ENCODE results near the gene PKIG. TPM values are rescaled to one million over a fixed set of nuclear protein-coding genes. Genes with fewer than 3 reads are reported as not detected.
A peak's percentile ranks its signal among the peaks of the same experiment; 100 is the strongest.

Gene PKIG
- total RNA-seq, 2 experiments from 2014 or later: 2.9 to 4.1 TPM

- H3K9me3 Mint-ChIP-seq: no peaks in the 10 kb centered on the region
- peaks cover 55% of the 10 kb centered on the region for H3K4me1 Mint-ChIP-seq (ENCODE audit: low read depth)
- peaks cover 4% of the 10 kb centered on the region for H3K36me3 Mint-ChIP-seq
- ChIA-PET CTCF (interaction anchor here (0.7 to 2.4 kb wide), 6 partner anchors 9 to 258 kb away, joined by 3 to 10 read pairs (median 3); partner anchors contain the start of gene ADA), POLR2A (interaction anchor here (0.5 to 1.3 kb wide), 3 partner anchors 146 to 207 kb away, joined by 3 to 4 read pairs (median 3); partner anchors contain the start of gene TTPAL)
- peak overlapping the region; percentile 39 for H3K4me3 Mint-ChIP-seq
- intact Hi-C loops (cut with micrococcal nuclease): no loop called here
- H3K27me3 Mint-ChIP-seq: no peaks in the 10 kb centered on the region
- peak overlapping the region; percentile 76 for H3K27ac Mint-ChIP-seq
- DNase-seq: peak; percentile 54
Measured at GRCh38 chr20:44642203-44643153, 60.1 kb downstream of the PKIG start.

DNA sequence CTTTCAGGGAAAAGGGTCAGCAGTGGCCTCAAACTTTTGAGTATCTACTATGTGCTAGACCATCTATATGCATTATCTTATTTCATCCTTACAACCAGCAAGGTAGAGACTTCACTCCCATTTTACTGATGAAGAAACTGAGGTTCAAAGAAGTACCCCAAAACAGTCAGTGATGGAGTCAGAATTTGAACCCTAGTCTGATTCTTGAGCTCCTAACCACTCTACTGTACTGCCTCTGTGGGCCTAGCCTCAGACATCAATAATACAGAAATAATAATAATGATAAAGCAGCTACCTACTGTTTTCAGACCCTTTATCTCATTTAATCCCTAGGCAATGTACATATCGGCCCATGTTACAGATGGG, 60.8 kb downstream of the PKIG start:
- H3K36me3 Mint-ChIP-seq: peaks cover 4% of the 10 kb centered on the region
- ChIA-PET CTCF (interaction anchor here (0.6 to 2.4 kb wide), 5 partner anchors 8 to 258 kb away, joined by 3 to 10 read pairs (median 3); partner anchors contain the start of genes ADA and TTPAL), POLR2A (interaction anchor here (0.5 to 1.3 kb wide), 3 partner anchors 146 to 208 kb away, joined by 3 to 4 read pairs (median 3); partner anchors contain the start of gene TTPAL)
- peak overlapping the region; percentile 76 for H3K27ac Mint-ChIP-seq
- DNase-seq: no peak
- intact Hi-C loops (cut with micrococcal nuclease): no loop called here
- H3K4me1 Mint-ChIP-seq (ENCODE audit: low read depth): peaks cover 56% of the 10 kb centered on the region
- H3K27me3 Mint-ChIP-seq: no peaks in the 10 kb centered on the region
- peak overlapping the region; percentile 39 for H3K4me3 Mint-ChIP-seq
- no peaks in the 10 kb centered on the region for H3K9me3 Mint-ChIP-seq

GRCh38 chr20:44643596-44644229, 61.3 kb downstream of the PKIG start:
- no peaks in the 10 kb centered on the region for H3K27me3 Mint-ChIP-seq
- peak overlapping the region; percentile 88 for H3K27ac Mint-ChIP-seq
- H3K4me1 Mint-ChIP-seq (ENCODE audit: low read depth): peaks cover 62% of the 10 kb centered on the region
- peaks cover 2% of the 10 kb centered on the region for H3K36me3 Mint-ChIP-seq
- DNase-seq: peak; percentile 67
- intact Hi-C loops (cut with micrococcal nuclease): no loop called here
- H3K4me3 Mint-ChIP-seq: peak overlapping the region; percentile 45
- CTCF ChIA-PET: interaction anchor here (0.6 to 2.4 kb wide), 5 partner anchors 7 to 259 kb away, joined by 3 to 10 read pairs (median 3); partner anchors contain the start of genes ADA and TTPAL
- POLR2A ChIA-PET: interaction anchor here (0.9 to 1.3 kb wide), 2 partner anchors 147 to 168 kb away, joined by 3 read pairs; partner anchors contain the start of gene TTPAL
- H3K9me3 Mint-ChIP-seq: no peaks in the 10 kb centered on the region

- Mint-ChIP-seq H3K4me3 (peak overlapping the region; percentile 43), H3K27me3 (no peaks in the 10 kb centered on the region), H3K4me1 (ENCODE audit: low read depth) (peaks cover 67% of the 10 kb centered on the region), H3K36me3 (no peaks in the 10 kb centered on the region), H3K27ac (peak overlapping the region; percentile 88), H3K9me3 (no peaks in the 10 kb centered on the region)
- ChIA-PET CTCF (interaction anchor here (0.9 to 2.4 kb wide), 3 partner anchors 39 to 256 kb away, joined by 3 to 10 read pairs (median 3); no protein-coding TSS in a partner anchor), POLR2A (interaction anchor here (0.7 to 1.0 kb wide), 2 partner anchors 28 to 123 kb away, joined by 3 to 4 read pairs; partner anchors contain the start of gene SERINC3)
- DNase-seq: no peak
- intact Hi-C loops (cut with micrococcal nuclease): no loop called here
Measured at GRCh38 chr20:44644230-44644617, 61.8 kb downstream of the PKIG start.

- H3K9me3 Mint-ChIP-seq: no peaks in the 10 kb centered on the region
- H3K36me3 Mint-ChIP-seq: no peaks in the 10 kb centered on the region
- POLR2A ChIA-PET: interaction anchor here (0.7 to 1.0 kb wide), 2 partner anchors 28 to 123 kb away, joined by 3 to 4 read pairs; partner anchors contain the start of gene SERINC3
- H3K4me3 Mint-ChIP-seq: peak overlapping the region; percentile 43
- H3K27ac Mint-ChIP-seq: peak overlapping the region; percentile 88
- H3K4me1 Mint-ChIP-seq (ENCODE audit: low read depth): peaks cover 70% of the 10 kb centered on the region
- intact Hi-C loops (cut with micrococcal nuclease): no loop called here
- CTCF ChIA-PET: interaction anchor here (0.9 to 2.4 kb wide), 4 partner anchors 34 to 257 kb away, joined by 3 to 10 read pairs (median 4); no protein-coding TSS in a partner anchor
- peak; percentile 66 for DNase-seq
- no peaks in the 10 kb centered on the region for H3K27me3 Mint-ChIP-seq
Measured at GRCh38 chr20:44644667-44645131, 62.3 kb downstream of the PKIG start.

DNA sequence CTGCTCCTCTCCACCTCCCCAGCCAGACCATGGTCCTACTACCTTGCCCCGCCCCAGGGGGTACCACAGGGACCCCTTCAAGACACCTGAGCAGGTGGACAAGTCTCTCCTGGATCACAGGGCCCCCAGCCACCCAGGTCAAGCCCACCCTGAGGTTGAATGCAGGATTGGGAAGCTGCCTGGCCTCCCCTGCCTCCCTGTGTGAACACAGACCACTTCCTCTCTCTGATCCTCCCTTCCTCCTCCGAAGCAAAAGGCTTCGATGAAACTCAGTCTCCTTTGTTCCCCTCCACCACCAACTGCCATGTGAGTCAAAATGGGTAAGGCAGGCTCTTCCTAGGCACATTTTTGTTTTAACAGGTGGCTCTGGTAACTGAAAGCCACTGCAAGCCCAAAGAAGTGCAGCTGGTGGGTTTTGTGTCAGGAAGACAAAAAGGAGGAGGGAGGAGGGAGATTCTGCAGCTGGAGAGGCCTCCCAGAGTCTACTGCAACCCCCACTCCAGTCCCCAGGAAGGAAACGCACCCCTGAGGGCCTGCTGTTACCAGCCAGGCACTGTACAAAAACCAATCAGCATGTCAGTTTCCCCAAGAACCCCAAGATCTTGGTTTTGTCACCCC, 63.8 kb downstream of the PKIG start:
- Mint-ChIP-seq H3K4me1 (ENCODE audit: low read depth) (peaks cover 83% of the 10 kb centered on the region), H3K9me3 (no peaks in the 10 kb centered on the region), H3K4me3 (peak overlapping the region; percentile 58), H3K36me3 (no peaks in the 10 kb centered on the region), H3K27ac (peak overlapping the region; percentile 88), H3K27me3 (no peaks in the 10 kb centered on the region)
- peak; percentile 56 for DNase-seq
- intact Hi-C loops (cut with micrococcal nuclease): loop anchor here (1.0 kb wide), 1 partner anchor 313 kb away; no protein-coding TSS in a partner anchor
- ChIA-PET CTCF (interaction anchor here (0.6 to 1.4 kb wide), 3 partner anchors 26 to 38 kb away, joined by 3 to 5 read pairs (median 3); no protein-coding TSS in a partner anchor), POLR2A (no interaction called here)

DNA sequence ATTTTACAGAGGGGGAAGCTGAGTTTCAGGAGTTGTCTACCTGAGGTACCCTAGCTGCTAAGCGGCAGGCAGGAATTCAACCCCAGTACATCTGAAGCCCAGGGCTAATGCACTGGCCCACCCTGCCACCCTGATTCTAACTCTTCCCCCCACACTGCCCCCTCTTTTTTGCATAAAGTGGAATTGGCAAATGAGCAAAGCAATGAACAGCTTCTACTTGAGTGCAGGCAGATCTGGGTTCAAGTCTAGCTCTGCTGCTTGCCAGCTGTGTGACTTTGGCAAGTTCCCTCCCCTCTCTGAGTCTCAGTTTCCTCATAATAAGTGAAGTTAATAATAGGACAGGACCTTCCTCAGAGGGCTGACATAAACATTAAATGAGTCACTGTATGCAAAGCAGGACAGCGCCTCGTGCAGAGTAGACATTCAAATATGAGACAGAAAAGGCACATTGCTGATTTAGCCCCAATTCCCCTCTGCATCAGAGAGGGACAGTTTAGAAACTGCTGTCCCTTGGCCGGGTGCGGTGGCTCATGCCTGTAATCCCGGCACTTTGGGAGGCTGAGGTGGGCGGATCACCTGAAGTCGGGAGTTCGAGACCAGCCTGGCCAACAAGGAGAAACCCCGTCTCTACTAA, 64.4 kb downstream of the PKIG start:
- ChIA-PET POLR2A (no interaction called here), CTCF (interaction anchor here (1.3 kb wide), 1 partner anchor 37 kb away, joined by 3 read pairs; no protein-coding TSS in a partner anchor)
- peak; percentile 45 for DNase-seq
- Mint-ChIP-seq H3K36me3 (no peaks in the 10 kb centered on the region), H3K9me3 (no peaks in the 10 kb centered on the region), H3K4me3 (peak overlapping the region; percentile 8), H3K27ac (peak overlapping the region; percentile 88), H3K4me1 (ENCODE audit: low read depth) (peaks cover 79% of the 10 kb centered on the region), H3K27me3 (no peaks in the 10 kb centered on the region)
- intact Hi-C loops (cut with micrococcal nuclease): loop anchor here (1.0 kb wide), 1 partner anchor 313 kb away; no protein-coding TSS in a partner anchor

GRCh38 chr20:44648068-44648467, 65.7 kb downstream of the PKIG start:
- intact Hi-C loops (cut with micrococcal nuclease): no loop called here
- DNase-seq: no peak
- no peaks in the 10 kb centered on the region for H3K36me3 Mint-ChIP-seq
- H3K27me3 Mint-ChIP-seq: no peaks in the 10 kb centered on the region
- H3K4me1 Mint-ChIP-seq (ENCODE audit: low read depth): peaks cover 71% of the 10 kb centered on the region
- H3K27ac Mint-ChIP-seq: no peak overlapping the region
- ChIA-PET POLR2A (no interaction called here), CTCF (interaction anchor here (3.7 kb wide), 1 partner anchor 35 kb away, joined by 20 read pairs; no protein-coding TSS in a partner anchor)
- no peaks in the 10 kb centered on the region for H3K9me3 Mint-ChIP-seq
- H3K4me3 Mint-ChIP-seq: no peak overlapping the region

DNA sequence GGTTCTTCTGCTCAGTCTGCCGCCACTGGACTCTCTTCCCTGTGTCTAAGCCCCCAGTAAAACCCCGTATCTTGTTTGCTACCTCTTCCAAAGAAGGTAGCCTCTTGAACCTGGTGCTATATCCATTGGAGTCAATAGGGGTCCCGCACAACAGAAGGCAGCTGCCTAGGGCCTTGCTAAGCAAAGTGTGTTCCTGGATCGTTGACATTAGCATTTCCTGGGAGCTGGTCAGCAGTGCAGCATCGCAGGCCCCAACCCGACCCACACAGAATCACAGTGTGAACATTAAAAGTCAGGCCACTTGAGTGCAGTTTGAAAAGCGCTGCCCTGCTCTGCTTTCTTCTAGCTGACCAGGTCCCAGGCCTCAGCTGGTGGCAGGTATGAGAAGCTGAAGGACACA, 66.2 kb downstream of the PKIG start:
- Mint-ChIP-seq H3K27me3 (no peaks in the 10 kb centered on the region), H3K27ac (peak overlapping the region; percentile 14), H3K9me3 (no peaks in the 10 kb centered on the region), H3K4me3 (no peak overlapping the region), H3K36me3 (no peaks in the 10 kb centered on the region), H3K4me1 (ENCODE audit: low read depth) (peaks cover 69% of the 10 kb centered on the region)
- ChIA-PET CTCF (interaction anchor here (3.7 kb wide), 1 partner anchor 35 kb away, joined by 20 read pairs; no protein-coding TSS in a partner anchor), POLR2A (no interaction called here)
- intact Hi-C loops (cut with micrococcal nuclease): no loop called here
- DNase-seq: no peak

- H3K4me3 Mint-ChIP-seq: no peak overlapping the region
- peaks cover 64% of the 10 kb centered on the region for H3K4me1 Mint-ChIP-seq (ENCODE audit: low read depth)
- ChIA-PET POLR2A (no interaction called here), CTCF (interaction anchor here (0.7 to 3.7 kb wide), 3 partner anchors 34 to 435 kb away, joined by 4 to 20 read pairs (median 6); no protein-coding TSS in a partner anchor)
- H3K27ac Mint-ChIP-seq: peak overlapping the region; percentile 35
- no peaks in the 10 kb centered on the region for H3K27me3 Mint-ChIP-seq
- H3K9me3 Mint-ChIP-seq: no peaks in the 10 kb centered on the region
- no peaks in the 10 kb centered on the region for H3K36me3 Mint-ChIP-seq
- no peak for DNase-seq
- intact Hi-C loops (cut with micrococcal nuclease): no loop called here
Measured at GRCh38 chr20:44649126-44649525, 66.7 kb downstream of the PKIG start.

All from activated CD4-positive, alpha-beta memory T cell treated with anti-CD3 and anti-CD28 coated beads for 36 hours (primary cell).